ENCODE results near the gene KSR2.

KSR2 gene

DNA sequence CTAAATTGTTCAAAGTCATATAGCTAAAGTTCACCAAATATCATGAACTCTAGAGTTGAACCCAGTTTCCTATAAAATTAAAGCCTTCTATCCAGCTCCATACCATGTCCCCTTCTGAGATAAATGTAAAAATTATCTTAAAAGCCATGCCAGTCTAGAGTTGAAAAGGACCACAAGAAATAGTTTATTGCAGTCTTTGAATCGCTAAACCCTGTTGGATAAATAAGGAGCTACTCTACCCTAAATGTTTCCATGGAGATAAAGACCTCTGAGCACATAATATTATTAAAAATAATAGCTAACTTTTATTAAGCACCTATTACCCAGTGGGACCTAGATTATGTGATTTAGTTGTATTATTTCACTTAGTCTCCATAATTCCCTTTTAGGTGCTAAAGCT is 379.8 kb downstream of the KSR2 start:
- TF ChIP-seq, protein P1, sequence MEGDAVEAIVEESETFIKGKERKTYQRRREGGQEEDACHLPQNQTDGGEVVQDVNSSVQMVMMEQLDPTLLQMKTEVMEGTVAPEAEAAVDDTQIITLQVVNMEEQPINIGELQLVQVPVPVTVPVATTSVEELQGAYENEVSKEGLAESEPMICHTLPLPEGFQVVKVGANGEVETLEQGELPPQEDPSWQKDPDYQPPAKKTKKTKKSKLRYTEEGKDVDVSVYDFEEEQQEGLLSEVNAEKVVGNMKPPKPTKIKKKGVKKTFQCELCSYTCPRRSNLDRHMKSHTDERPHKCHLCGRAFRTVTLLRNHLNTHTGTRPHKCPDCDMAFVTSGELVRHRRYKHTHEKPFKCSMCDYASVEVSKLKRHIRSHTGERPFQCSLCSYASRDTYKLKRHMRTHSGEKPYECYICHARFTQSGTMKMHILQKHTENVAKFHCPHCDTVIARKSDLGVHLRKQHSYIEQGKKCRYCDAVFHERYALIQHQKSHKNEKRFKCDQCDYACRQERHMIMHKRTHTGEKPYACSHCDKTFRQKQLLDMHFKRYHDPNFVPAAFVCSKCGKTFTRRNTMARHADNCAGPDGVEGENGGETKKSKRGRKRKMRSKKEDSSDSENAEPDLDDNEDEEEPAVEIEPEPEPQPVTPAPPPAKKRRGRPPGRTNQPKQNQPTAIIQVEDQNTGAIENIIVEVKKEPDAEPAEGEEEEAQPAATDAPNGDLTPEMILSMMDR (IDR thresholded peaks at IDR 0.05; ENCODE audit: extremely low read depth, insufficient read depth, missing control alignments), result no peak
- in situ Hi-C loops (cut with MboI; ENCODE audit: low pct_unique_long_range_greater_than_20kb, low sequenced_read_pairs, unreplicated experiment), result loop anchor here (25.0 kb wide), 1 partner anchor 202 kb away; no protein-coding TSS in a partner anchor
- DNase-seq (ENCODE audit: low spot score), result no peak

DNA sequence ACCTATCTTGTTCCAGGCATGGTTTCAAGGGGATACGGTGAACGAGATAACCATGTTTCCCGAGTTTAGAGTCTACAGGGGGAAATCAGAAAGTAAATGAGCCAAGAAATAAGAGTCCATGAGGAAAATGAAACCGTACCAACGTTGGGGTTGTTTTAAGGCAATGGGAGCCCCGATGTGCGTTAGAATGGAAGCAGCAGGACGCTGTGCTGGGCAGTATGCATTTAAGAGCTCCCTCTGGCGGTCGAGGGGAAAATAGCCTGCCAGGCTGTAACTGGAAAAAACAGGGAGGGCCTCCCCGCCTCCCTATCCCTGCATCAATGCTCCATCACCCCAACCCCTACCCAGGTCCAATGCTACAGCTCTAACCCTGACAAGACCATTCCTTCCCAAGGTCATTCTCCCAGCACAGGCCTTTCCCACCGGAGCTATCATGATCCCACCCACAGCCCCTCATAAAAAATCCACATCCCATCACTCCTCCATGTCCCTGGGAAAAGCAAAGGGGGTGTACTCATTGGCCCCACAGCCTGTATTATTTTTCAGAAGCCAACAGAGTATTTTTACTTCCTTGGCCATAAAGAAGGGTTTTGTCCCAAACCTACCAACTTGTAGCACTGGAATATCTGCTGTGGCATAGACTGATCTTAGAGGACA is 381.0 kb downstream of the KSR2 start:
- DNase-seq (ENCODE audit: low spot score), result peak; percentile 65
- TF ChIP-seq, protein P1 (IDR thresholded peaks at IDR 0.05; ENCODE audit: extremely low read depth, insufficient read depth, missing control alignments), result peak; percentile 89
- in situ Hi-C loops (cut with MboI; ENCODE audit: low pct_unique_long_range_greater_than_20kb, low sequenced_read_pairs, unreplicated experiment), result loop anchor here (25.0 kb wide), 1 partner anchor 200 kb away; no protein-coding TSS in a partner anchor

DNA sequence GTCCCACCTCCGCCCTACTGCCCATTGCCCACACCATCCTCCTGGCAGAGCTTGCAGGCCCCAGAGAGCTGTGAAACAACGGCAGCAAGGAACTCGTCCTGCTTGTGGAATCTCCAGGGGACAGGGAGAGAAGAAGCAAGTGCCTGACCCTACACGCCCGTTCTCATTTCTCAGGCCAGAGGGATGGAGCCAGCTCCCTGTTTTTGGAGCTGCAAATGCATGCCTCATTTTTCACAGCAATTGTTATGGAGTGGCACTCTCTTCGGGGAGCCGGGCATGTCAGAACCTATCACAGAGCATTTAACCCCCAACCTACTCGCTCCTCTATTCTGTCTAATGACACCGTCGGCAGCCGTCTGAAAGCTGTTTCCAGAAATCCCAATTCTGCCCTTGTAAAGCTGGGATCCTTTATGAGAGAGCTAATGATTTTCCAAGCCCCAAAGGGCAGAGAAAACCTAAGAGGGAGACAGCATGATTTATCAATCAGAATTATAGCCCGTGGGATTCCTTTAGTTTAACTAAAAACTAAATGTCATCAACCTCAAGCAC is 385.0 kb downstream of the KSR2 start:
- TF ChIP-seq, protein P1 (IDR thresholded peaks at IDR 0.05; ENCODE audit: extremely low read depth, insufficient read depth, missing control alignments), result no peak
- in situ Hi-C loops (cut with MboI; ENCODE audit: low pct_unique_long_range_greater_than_20kb, low sequenced_read_pairs, unreplicated experiment), result loop anchor here (25.0 kb wide), 1 partner anchor 196 kb away; no protein-coding TSS in a partner anchor
- no peak for DNase-seq (ENCODE audit: low spot score)

DNA sequence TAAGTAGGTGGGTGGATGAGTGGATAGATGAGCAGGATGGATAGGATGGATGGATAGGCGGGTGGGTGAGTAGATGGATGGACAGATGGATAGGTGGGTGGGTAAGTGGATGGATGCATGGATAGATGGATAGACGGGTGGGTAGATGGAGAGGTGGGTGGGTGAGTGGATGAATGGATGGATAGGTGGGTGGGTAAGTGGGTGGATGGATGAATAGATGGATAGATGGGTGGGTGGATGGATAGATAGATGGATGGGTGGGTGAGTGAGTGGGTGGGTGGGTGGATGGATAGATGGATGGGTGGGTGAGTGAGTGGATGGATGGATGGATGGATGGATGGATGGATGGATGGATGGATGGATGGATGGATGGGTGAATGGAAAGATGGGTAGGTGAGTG is 385.7 kb downstream of the KSR2 start:
- in situ Hi-C loops (cut with MboI; ENCODE audit: low pct_unique_long_range_greater_than_20kb, low sequenced_read_pairs, unreplicated experiment), result loop anchor here (25.0 kb wide), 1 partner anchor 196 kb away; no protein-coding TSS in a partner anchor
- DNase-seq (ENCODE audit: low spot score), result no peak

DNA sequence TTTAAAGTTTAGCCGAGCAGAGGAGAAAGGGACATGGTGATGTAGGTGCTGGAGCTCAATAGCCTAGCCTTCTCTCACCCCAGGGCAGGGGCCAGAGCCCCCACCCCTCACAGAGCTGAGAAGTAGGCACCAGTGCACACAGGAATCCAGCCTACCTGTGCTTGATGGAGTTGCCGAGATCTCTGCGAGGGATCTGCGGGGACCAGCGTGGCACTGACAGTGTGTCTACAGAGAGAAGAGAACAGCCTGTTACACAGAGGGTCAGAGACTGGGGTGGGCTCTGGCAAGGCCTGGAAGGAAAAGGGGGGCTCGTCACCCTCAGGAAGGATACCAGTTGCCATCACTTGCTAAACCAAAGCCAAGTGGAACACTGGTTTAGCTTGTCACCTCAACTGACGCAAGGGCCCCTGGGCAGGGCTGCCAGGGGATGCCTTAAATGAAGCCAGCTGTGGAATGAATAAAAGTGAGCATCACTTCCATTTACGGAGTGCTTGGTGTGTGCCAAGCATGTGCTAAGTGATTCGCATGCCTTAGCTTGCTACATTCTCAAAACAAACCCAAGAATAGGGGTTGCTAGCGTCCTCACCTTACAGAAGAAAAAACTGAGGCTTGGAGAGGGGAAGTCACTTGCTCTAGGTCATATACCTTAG is 386.5 kb downstream of the KSR2 start:
- no peak for DNase-seq (ENCODE audit: low spot score)
- in situ Hi-C loops (cut with MboI; ENCODE audit: low pct_unique_long_range_greater_than_20kb, low sequenced_read_pairs, unreplicated experiment), result loop anchor here (25.0 kb wide), 1 partner anchor 195 kb away; no protein-coding TSS in a partner anchor
- TF ChIP-seq, protein P1 (IDR thresholded peaks at IDR 0.05; ENCODE audit: extremely low read depth, insufficient read depth, missing control alignments), result no peak

More for the DNA sequence above, 385.7 kb downstream of the KSR2 start:
- TF ChIP-seq, protein P1 (IDR thresholded peaks at IDR 0.05; ENCODE audit: extremely low read depth, insufficient read depth, missing control alignments), result no peak

DNA sequence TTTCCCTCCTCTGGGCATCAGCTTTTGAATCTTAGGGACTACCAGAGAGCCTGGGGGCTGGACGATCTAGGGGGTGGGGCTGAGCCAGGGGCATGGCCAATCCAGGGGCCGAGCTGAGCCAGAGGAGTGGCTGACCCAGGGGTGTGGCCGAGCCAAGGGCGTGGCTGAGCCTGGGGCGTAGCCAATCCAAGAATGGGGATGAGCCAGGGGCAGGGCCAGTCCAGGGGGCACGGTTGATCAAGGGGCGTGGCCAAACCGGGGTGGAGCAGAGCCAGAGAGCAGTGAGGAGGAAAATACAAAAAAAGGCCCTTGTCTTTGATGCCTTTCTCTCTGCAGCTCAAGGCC is 388.1 kb downstream of the KSR2 start:
- TF ChIP-seq, protein P1 (IDR thresholded peaks at IDR 0.05; ENCODE audit: extremely low read depth, insufficient read depth, missing control alignments), result no peak
- in situ Hi-C loops (cut with MboI; ENCODE audit: low pct_unique_long_range_greater_than_20kb, low sequenced_read_pairs, unreplicated experiment), result loop anchor here (25.0 kb wide), 1 partner anchor 193 kb away; no protein-coding TSS in a partner anchor
- DNase-seq (ENCODE audit: low spot score), result peak; percentile 33
